ENCODE results near the gene CCDC190. TPM values are rescaled to one million over a fixed set of nuclear protein-coding genes. Genes with fewer than 3 reads are reported as not detected.

The CCDC190 gene
- total RNA-seq, 1 donor from 2014 or later = not detected

- Mint-ChIP-seq H3K27ac (ENCODE audit: unreplicated experiment) (no peak overlapping the region), H3K9me3 (ENCODE audit: unreplicated experiment) (no peaks in the 10 kb centered on the region), H3K4me1 (ENCODE audit: low read depth, unreplicated experiment) (no peaks in the 10 kb centered on the region), H3K4me3 (ENCODE audit: unreplicated experiment) (no peak overlapping the region), H3K36me3 (ENCODE audit: unreplicated experiment) (peaks cover 5% of the 10 kb centered on the region), H3K27me3 (ENCODE audit: unreplicated experiment) (peaks cover 2% of the 10 kb centered on the region)
- DNase-seq = no peak
- no peak for TF ChIP-seq CTCF (IDR thresholded peaks at IDR 0.05; ENCODE audit: partially characterized antibody, unreplicated experiment)
These were observed 25.6 kb downstream of the CCDC190 start for GRCh38 chr1:162835157-162835899.

DNA sequence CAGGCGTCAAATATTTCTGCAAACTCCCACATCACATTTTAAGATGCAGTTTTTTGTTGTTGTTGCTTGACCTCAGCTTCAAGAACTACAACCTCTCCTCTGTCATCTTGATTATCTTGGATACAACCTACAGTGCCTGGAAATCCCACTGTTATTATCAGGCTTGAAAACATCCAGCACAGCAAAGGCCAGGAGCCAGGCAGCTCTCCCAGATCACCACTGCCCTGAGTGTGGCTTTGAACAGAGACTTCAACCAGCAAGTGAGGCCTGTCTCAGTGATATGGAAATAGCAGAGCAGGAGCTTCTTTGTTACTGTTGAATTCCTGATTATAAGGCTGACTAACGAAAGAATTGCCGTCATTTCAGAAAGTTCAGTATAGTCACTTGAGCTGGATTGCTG, 28.5 kb downstream of the CCDC190 start:
- no peaks in the 10 kb centered on the region for H3K9me3 Mint-ChIP-seq (ENCODE audit: unreplicated experiment)
- no peak for DNase-seq
- no peaks in the 10 kb centered on the region for H3K36me3 Mint-ChIP-seq (ENCODE audit: unreplicated experiment)
- TF ChIP-seq CTCF (IDR thresholded peaks at IDR 0.05; ENCODE audit: partially characterized antibody, unreplicated experiment) = no peak
- no peaks in the 10 kb centered on the region for H3K4me1 Mint-ChIP-seq (ENCODE audit: low read depth, unreplicated experiment)
- no peaks in the 10 kb centered on the region for H3K27me3 Mint-ChIP-seq (ENCODE audit: unreplicated experiment)
- H3K4me3 Mint-ChIP-seq (ENCODE audit: unreplicated experiment) = no peak overlapping the region
- no peak overlapping the region for H3K27ac Mint-ChIP-seq (ENCODE audit: unreplicated experiment)

DNA sequence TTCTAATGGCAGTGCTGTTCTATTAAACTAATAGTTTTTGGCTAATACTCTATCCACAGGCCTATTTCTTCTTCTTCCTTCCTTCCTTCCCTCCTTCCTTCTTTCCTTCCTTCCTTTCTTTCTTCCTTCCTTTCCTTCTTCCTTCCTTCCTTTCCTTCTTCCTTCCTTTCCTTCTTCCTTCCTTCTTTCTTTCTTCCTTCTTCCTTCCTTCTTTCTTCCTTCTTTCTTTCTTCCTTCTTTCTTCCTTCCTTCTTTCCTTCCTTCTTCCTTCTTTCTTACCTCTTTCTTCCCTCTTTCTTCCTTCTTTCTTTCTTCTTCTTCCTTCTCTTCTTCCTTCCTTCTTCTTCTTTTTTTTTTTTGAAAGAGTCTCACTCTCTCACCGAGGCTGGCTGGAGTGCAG, 31.7 kb downstream of the CCDC190 start:
- no peaks in the 10 kb centered on the region for H3K4me1 Mint-ChIP-seq (ENCODE audit: low read depth, unreplicated experiment)
- H3K27me3 Mint-ChIP-seq (ENCODE audit: unreplicated experiment) = peaks cover 3% of the 10 kb centered on the region
- no peaks in the 10 kb centered on the region for H3K9me3 Mint-ChIP-seq (ENCODE audit: unreplicated experiment)

GRCh38 chr1:162823771-162824525, 37.0 kb downstream of the CCDC190 start:
- H3K4me3 Mint-ChIP-seq (ENCODE audit: unreplicated experiment) = no peak overlapping the region

More for the DNA sequence above, 31.7 kb downstream of the CCDC190 start:
- no peak overlapping the region for H3K4me3 Mint-ChIP-seq (ENCODE audit: unreplicated experiment)
- no peak for DNase-seq
- H3K36me3 Mint-ChIP-seq (ENCODE audit: unreplicated experiment) = no peaks in the 10 kb centered on the region
- no peak for TF ChIP-seq CTCF (IDR thresholded peaks at IDR 0.05; ENCODE audit: partially characterized antibody, unreplicated experiment)
- no peak overlapping the region for H3K27ac Mint-ChIP-seq (ENCODE audit: unreplicated experiment)

More at GRCh38 chr1:162823771-162824525, 37.0 kb downstream of the CCDC190 start:
- no peak for DNase-seq
- H3K27me3 Mint-ChIP-seq (ENCODE audit: unreplicated experiment) = peaks cover 7% of the 10 kb centered on the region
- H3K4me1 Mint-ChIP-seq (ENCODE audit: low read depth, unreplicated experiment) = no peaks in the 10 kb centered on the region
- no peak for TF ChIP-seq CTCF (IDR thresholded peaks at IDR 0.05; ENCODE audit: partially characterized antibody, unreplicated experiment)
- no peaks in the 10 kb centered on the region for H3K36me3 Mint-ChIP-seq (ENCODE audit: unreplicated experiment)
- H3K27ac Mint-ChIP-seq (ENCODE audit: unreplicated experiment) = no peak overlapping the region
- peaks cover 2% of the 10 kb centered on the region for H3K9me3 Mint-ChIP-seq (ENCODE audit: unreplicated experiment)

Measured in glutamatergic neuron (in vitro differentiated cells).